Measurements from ENCODE around the gene HSD3B7.
"Not testable (repeated sequence)": the region's sequence is repeated elsewhere in the genome, so short reads cannot be mapped to it uniquely, and the experiment has no call there.

Gene HSD3B7

DNA sequence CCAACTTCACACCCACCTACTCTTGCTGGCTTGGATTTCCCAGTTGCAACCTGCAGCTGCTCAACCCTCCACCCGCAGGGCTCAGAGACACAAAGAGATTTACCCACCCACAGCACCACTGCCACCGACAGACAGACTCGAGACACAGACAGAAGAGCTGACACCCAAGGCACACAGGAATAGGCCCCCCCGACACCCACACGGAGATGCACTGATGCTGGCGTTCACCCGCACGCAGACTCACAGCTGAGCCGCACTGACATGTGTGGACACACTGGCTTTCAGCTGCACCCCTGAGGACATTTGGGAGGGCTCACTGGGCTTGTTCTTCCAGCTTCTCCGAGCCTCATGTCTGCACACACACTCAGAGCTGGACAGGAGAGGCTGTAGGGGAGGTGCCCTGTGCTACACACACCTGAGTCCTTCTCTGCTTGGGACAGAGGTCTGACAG is 17.3 kb downstream of the HSD3B7 start:
- no peak for DNase-seq

DNA sequence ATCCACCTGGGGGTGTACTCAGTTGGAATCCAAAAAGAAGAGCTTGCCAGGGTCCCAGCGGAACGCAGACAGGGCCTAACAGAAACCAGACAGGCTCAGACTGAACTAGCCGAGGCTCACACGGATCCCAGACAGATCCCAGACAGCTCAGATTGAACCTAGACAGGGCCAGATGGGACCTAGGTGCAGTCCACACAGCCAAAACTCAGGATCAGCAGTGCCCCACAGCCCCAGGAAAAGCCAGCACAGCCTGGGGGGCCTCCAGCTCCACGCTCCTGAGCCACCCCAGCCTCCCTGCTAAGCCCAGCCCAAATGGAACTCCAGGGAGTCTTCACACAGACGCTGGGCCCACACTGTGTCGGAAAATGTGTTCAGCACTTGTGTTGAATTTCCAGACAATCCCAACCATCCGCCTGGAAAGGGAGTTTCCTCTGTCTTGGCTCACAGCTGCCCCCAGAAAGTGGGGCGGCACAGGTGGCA is 17.9 kb downstream of the HSD3B7 start:
- no peak for DNase-seq

DNA sequence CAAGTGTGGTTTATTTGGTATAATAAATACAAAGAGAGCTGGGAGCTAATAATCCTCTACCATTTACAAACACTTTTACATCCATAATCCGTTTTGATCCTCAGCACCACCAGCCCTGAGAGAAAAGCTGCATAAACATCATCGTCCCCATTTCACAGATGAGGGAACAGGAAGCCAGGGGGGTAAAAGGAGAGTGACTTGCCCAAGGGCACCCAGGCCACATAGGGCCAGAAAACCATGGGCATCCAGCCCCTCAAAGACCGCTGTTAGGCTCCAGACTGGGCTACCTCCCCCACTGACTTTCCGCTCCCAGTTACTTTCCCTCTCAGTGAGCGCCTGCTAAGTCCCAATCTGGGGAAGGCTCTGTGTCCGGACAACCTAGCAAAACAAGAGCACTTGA is 18.7 kb downstream of the HSD3B7 start:
- DNase-seq = no peak

DNA sequence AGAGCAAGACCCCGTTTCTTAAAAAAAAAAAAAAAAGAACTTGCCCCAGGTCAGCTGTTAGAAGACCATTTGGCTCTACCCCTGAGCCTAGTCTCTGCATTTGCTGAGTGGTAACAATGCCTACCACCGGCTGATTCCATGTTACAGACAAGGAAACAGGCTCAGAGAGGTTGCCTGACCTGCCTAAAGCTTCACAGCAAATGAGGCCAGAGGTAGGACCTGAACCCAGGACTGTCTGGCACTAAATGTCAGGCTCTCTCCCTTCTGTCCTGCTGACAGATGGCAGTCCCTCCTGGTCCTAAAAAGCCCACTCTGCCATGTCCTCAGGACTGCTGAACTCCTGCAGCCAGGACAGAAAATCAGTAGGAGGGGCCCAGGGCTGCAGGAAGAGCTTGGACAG is 19.7 kb downstream of the HSD3B7 start:
- no peak for DNase-seq

DNA sequence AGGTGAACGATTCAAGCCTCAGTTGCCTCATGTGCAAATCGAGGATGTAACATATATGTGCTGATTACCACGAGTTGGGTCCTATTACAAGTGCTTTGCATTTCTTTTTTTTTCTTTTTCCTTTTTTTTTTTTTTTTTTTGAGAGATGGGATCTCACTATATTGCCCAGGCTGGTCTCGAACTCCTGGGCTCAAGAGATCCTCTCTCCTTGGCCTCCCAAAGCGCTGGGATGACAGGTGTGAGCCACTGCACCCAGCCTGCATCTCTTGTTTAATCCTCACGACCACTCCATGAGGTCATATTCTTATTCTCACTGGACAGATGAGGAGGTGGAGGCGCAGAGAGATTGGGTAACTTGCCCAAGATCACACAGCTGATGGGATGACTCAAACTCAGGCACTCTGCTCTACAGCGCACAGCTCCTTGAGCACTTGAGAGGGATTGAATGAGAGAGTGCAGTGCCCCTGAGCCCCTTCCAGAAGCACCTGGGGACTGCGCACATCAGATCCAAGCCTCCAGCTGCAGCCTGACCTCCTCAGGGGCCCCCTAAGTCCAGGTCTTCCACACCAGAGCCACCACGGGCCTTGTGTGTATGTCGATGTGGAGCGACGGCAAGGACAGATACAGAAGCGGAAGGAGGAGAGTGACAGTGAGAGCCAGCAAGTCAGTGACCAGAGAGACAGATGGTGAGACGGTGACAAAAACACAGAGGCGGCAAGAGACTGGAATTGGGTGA is 20.5 kb downstream of the HSD3B7 start:
- DNase-seq = no peak

DNA sequence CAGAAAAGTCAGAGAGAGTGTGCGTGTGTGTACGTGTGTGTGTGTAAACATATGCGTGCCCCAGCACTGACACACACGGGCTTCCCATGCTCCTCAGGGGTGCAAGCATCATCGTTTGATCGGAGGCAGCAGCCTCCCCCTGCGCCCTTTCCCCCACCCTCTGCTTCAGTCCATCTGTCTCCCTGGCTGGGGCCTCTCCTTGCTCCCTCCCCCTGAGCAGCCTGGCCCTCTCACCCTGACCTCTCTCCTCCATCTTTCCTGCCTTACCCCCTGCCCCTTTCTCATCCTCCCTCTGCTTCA is 21.0 kb downstream of the HSD3B7 start:
- no peak for DNase-seq

DNA sequence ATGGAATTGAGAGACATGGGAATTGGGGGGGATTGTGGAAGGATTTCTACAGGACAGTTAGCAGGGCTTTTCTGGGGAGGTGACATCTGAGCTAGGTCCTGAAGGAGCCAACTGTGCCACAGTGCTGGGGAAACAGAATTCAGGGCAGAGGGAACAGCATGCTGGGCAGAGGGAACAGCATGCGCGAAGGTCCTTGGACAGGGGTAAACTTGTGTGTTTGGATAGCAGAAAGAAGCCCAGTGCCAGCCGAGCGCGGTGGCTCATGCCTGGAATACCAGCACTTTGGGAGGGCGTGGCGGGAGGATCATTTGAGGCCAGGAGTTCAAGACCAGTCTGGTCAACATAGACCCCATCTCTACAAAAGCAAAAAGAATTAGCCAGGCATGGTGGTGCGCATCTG is 21.6 kb downstream of the HSD3B7 start:
- DNase-seq = no peak

DNA sequence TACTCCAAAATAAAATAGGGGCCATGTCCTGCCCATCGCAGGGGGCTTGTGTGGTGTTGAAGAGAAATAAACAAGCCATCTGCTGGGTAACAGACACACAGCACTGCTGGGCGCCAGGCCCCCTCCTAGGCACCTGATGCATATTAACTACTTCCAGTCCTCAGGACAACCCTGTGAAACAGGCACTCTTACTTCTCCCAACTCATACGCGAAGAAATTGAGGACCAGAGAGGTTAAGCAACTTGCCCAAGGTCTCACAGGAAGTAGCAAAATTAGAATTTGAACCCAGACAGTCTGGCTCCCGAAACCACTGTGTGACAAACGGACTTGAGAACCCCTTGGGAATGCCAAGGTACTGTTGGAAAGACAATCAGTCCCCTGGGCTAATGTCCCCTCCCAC is 22.7 kb downstream of the HSD3B7 start:
- DNase-seq = no peak

DNA sequence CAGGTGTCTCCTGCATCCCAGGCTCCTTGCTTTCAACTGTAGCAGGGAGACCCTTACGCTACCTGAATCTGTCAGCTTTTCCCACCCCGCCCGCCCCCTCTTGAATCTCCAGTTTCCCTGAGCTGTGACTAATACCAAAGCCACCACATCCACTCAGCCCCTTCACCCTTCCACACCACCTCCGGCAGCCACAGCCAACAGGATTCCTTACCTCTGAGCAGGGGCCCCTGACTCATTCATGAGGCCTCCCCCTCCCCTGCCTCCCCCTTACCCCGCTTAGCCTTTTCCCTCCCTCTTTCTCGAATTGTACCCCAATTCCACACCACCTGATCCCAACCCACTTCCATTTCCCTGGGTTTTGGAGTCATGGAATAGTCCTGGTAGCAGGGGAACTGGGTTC is 23.1 kb downstream of the HSD3B7 start:
- DNase-seq = no peak

DNA sequence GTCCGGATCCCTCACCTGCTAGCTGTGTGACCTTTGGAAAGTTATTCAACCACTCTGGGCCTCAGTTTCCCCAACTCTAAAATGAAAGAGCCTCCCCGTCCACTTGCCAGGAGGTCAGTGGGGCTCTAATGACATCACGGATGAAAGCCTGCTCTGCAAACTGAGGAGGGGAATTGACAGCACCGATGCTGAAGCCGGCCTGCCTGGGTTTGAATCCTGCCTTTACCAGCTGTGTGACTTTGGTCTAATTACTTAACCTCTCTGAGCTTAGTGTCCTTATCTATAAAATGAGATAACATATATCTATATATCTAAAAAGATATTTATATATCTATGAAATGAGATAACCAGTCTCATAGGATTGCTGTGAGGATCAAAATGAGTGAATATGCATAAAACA is 23.5 kb downstream of the HSD3B7 start:
- no peak for DNase-seq

DNA sequence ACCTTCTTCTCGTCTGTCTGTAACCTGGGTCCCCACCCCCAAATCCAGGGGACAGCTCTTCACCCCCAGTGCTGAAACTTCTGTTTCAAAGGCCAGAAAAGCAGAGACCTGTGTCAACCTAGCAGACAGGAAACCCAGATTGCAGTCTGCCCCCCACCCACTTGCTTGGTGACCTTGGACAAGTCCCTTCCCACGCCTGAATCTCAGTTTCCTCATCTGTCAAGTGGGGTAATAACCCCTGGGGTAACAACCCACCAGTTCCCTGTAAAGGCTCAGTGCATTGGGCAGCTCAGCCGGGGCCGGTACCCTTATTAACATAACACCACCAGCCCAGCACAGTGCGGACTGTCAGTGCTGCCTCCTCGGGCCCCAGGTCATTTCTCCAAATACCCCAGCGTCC is 24.1 kb downstream of the HSD3B7 start:
- DNase-seq = no peak

DNA sequence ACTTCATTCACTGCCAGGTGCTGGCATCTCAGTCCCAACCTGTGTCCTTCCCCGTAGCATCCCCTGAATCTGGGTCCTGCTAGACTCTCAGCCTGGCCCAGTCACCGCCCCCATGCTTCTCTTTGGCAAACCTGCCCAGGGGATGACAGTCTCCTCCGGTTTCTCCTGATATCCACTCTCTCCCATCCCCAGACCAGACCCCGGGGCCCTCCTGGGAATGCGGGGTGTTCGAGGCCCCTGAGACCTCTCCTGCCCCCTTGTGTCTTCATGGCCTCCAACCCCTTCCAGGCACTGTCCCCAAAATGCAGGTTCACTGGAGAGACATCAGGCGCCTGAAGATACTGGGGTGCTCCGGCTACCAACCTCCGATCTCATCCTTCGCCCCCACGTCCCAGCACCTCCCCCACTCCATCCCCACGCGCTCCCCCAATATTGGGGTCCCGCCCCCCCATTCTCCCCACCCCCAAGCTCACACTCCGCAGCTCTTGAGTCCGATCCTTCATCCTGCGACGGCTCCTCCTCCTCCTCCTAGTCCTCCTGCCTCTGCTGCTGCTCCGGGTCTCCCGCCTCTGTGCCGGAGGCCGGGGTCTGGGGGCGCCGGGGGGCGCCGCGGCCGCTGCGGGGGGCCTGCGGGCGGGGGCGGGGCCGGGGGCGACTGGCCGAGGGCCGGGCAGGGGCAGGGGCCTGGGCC is 25.0 kb downstream of the HSD3B7 start:
- DNase-seq = no peak

DNA sequence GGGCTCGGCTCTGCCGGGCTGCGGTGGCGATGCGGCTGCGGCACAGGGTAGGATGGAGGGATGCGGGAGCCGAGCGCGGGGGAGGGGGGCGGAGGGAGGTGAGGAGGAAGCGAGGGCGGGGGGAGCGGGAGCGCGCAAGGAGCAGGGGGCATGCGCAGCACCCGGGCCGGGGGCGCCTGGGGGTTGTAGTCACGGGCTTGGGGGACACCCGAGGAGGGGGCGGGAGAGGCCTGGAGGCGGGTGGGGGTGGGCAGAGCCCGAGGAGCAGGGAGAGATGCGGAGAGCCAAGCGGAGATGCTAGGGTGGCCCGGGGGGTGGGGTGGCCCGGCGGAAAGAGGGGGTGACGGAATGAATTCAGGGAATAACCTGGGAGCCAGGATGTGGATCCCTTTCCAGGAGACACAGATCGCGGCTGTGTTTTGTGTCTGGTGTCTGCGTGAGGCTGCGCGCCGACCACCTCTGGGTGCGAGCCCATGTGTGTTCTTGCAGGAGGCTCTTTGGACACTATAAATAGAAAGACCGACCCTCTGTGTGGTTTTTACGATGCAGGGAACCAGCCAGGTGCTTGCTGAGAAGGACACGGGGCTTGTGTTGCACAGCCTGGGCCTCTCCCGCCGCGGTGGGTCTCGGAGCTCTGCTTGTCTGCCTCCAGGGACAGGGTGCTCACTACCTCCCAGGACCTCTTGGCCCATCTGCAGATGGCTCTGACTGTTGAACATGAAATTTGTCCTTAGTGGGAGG is 25.7 kb downstream of the HSD3B7 start, which contains the start of gene STX1B:
TSS of gene STX1B (minus strand) at position 54 of the 741 bp plus-strand sequence. CDS start 242 bp downstream, outside the sequence.
- no peak for DNase-seq

DNA sequence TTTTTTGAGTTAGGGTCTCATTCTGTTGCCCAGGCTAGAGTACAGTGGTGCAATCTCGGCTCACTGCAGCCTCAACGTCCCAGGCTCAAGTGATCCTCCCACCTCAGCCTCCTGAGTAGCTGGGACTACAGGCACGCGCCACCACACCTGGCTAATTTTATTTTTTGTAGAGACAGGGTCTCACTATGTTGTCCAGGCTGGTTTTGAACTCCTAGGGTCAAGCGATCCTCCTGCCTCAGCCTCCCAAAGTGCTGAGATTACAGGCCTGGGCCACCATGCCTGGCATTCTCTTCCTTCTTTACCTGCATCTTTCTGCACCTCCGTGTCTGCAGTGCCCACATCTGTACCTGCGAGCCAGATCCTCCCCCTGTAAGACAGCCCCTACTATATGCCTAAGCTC is 26.8 kb downstream of the HSD3B7 start:
- not testable (repeated sequence) for DNase-seq

DNA sequence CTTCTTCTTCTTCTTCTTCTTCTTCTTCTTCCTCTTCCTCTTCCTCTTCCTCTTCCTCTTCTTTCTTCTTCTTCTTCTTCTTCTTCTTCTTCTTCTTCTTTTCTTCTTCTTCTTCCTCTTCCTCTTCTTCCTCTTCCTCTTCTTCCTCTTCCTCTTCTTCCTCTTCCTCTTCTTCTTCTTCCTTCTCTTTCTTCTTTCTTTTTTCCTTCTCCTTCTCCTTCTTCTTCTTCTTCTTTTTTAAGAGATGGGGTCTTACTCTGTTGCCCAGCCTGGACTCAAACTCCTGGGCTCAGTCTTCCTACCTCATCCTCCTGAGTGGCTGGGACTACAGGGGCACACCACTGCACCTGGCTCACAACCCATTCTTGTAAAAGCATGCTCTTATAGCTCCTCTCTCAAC is 28.3 kb downstream of the HSD3B7 start:
- DNase-seq = not testable (repeated sequence)

DNA sequence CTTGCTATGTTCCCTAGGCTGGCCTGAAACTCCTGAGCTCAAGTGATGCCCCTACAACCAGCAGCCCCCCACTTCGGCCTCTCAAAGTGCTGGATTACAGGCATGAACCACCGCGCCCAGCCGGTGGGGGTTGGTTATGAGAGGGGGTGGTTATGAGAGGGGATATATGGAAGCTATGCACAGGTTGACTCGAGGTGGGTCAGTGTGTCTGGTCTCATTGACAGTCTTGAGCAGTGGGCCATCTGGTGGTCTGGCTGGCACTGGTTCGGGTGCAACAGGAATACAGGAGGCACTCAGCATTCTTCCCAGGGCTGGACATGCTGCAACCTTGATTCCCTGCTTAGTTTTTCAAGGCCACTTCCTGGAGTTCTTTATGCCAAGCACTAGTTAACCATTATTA is 31.0 kb downstream of the HSD3B7 start:
- no peak for DNase-seq

DNA sequence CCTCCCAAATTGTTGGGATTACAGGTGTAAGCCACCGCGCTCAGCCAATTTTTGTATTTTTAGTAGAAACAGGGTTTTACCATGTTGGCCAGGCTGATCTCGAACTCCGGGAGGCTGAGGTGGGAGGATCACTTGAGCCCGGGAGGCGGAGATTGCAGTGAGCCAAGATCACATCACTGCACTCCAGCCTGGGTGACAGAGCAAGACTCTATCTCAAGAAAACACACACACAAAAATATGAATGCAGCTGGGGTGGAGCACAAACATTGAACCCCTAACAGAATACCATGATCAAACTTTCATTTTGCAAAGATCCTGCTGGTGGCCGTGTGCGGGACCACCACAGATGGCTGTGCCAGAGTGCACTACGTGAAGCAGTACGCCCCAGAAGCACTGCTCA is 32.7 kb downstream of the HSD3B7 start:
- DNase-seq = not testable (repeated sequence)

DNA sequence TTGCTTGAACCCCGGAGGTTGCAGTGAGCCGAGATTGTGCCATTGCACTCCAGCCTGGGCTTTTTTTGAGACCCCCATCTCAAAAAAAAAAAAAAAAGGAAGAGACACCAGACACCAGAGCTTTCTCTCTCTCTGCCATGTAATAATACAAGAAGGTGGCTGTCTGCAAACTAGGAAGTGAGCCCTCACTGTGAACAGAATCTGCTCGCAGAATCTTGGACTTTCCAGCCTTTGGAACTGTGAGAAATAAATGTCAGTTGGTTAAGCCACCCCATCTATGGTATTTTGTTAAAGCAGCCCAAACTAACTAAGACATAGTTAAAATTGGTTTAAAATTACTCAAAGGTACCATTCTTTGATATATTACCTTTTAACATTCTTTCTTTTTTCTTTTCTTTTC is 35.5 kb downstream of the HSD3B7 start:
- DNase-seq = no peak

DNA sequence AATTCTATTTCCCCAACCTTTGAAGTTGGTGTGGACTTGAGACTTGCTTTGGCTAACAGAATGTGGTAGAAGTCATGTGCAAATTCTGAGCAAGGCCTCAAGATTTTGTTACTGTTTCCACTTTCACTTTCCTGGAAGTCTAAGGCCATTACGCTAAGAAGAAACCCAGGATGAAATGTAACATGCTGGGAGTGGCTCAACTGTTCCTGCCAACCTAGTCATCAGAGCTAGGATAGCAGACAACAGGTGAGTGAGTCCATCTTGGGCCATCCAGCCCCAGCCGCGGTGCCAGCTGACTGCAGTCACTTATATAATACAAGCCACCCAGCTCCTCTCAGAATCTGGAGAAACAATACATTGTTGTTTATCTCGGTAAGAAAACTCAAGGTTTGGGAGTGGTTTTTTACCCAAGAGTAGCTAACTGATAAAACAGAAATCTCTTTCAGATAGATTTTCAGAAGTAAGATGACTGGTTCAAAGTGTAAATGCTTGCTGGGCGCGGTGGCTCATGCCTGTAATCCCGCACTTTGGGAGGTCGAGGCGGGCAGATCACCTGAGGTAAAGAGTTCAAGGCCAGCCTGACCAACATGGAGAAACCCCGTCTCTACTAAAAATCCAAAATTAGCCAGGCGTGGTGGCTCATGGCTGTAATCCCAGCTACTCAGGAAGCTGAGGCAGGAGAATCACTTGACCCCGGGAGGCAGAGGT is 37.7 kb downstream of the HSD3B7 start:
- no peak for DNase-seq

DNA sequence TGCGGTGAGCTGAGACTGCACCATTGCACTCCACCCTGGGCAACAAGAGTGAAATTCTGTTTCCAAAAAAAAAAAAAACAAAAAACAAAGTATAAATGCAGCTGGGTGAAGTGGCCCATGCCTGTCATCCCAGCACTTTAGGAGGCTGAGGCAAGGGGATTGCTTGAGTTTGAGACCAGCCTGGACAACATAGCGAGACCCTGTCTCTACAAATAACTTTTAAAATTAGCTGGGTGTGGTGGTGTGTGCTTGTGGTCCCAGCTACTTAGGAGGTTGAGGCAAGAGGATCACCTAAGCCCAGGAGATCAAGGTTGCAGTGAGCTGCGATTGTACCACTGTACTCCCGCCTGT is 38.2 kb downstream of the HSD3B7 start:
- DNase-seq = no peak

DNA sequence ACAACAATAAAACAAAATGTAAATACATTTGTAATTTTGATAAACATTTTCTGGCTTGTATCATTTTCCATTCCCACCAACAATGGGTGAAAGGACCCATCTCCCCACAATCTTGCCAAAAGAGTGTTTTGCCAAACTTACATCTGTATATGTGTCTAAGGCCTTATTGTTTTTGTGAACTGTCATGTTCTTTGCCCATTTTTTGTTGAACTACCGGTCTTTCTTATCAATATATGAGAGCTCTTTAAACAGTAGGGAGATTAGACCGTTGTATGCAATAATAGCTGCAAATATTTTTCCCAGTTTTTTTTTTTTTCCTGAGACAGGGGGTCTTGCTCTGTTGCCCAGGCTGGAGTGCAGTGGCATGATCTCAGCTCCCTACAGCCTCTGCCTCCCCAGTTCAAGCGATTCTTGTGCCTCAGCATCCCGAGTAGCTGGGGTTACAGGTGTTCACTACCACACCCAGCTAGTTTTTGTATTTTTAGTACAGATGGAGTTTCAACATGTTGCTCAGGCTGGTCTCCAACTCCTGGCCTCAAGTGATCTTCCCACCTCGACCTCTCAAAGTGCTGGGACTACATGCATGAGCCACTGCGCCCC is 38.7 kb downstream of the HSD3B7 start:
- DNase-seq = no peak

DNA sequence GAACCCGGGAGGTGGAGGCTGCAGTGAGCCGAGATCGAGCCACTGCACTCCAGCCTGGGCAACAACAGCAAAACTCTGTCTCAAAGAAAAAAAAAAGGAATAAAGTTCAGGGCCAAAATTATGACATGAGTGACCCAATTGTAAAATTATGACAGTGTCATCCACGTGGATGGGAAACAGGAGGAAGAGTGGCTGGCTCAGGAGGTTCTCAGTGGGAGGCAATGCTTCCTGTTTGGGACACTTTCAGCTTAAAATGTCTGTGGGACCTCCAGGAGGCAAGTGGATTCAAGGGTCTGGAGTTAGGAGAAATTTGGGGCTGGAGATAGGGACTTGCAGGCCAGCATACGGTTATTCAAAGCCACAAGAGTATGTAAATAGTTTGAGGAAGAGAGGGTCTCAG is 40.3 kb downstream of the HSD3B7 start:
- no peak for DNase-seq

DNA sequence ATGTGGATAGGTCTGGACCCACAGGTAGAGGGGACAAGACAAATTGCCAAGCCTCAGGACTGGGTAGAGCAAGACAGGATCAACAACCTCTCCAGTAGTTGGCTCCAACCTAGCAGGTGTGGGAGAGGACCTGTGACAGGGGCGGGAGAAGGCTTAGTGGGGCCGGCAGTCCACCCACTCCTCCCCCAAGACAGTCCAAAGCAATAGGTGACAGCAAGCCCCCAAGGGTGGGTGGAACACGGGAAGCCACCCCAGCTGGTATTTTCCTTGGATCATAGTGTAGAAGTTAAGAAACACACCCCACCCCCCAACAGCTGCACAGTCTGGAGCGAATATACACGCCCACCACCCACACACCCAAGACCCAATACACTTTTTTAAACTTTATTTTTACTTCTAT is 44.3 kb downstream of the HSD3B7 start:
- DNase-seq = no peak
